Endothelial cell of umbilical vein (primary cell): ENCODE measurements around the gene ALPL. TPM values are rescaled to one million over a fixed set of nuclear protein-coding genes. Genes with fewer than 3 reads are reported as not detected.

ENCODE experiments used
- BruUV-seq: library from RNA; stranded (reverse); fragments of 400-500 nt; replicated peaks from 2 replicates; lab custom pipeline; 2021; lab: Mats Ljungman, UMichigan
- CTCF ChIA-PET: fragments of 300-600, 350-600 bp; sonication (Branson Sonifier 250); formaldehyde crosslinking; loops from one replicate; lab custom pipeline; 2021; ENCODE audit warnings: antibody characterized with exemption, inconsistent platforms; lab: Charles Lee
- POLR2A ChIA-PET: fragments of 300-600, 350-600 bp; sonication (Branson Sonifier 250); formaldehyde crosslinking; loops from one replicate; lab custom pipeline; 2021; ENCODE audit warnings: antibody characterized with exemption, inconsistent platforms; lab: Charles Lee
- DNase-seq: peaks from one replicate; pipeline ENCODE4 v3.0.0-alpha.2; 2011; ENCODE audit warnings: low read depth, low spot score
- FAIRE-seq: peaks from 2 replicates; lab custom pipeline; 2011; peaks lifted over from hg19 to GRCh38; lab: Jason Lieb, UNC
- H2AFZ ChIP-seq: 2 replicates; pipeline ENCODE4 v1.6.0; 2012; ENCODE audit warnings: low read depth, low read length, control low read depth, inconsistent platforms
- H3K27ac ChIP-seq: 2 replicates; pipeline ENCODE4 v1.5.1; 2011; ENCODE audit warnings: low read depth, mild to moderate bottlenecking, control low read depth, low read length, moderate library complexity; ENCODE audit not compliant: insufficient read depth
- H3K27me3 ChIP-seq, 2 experiments: 2 replicates each; pipeline versions ENCODE4 v1.6.0 to v1.6.1; 2011; ENCODE audit warnings: low read length in 2 of 2, mixed read lengths in 1 of 2; ENCODE audit not compliant: control insufficient read depth in 2 of 2, insufficient read depth in 2 of 2
- H3K36me3 ChIP-seq, 2 experiments: 2 replicates in 1 of 2; 3 replicates in 1 of 2; pipeline ENCODE4 v1.5.1; 2011; ENCODE audit warnings: low read length in 2 of 2, mild to moderate bottlenecking in 1 of 2, moderate library complexity in 1 of 2; ENCODE audit not compliant: control insufficient read depth in 2 of 2, insufficient read depth in 2 of 2; ENCODE audit errors: extremely low read depth in 1 of 2
- H3K4me1 ChIP-seq: 3 replicates; pipeline ENCODE4 v1.5.1; 2011; ENCODE audit warnings: mild to moderate bottlenecking, low read length; ENCODE audit not compliant: control insufficient read depth, insufficient read depth; ENCODE audit errors: extremely low read depth
- H3K4me2 ChIP-seq: 2 replicates; pipeline ENCODE4 v1.6.1; 2011; ENCODE audit warnings: low read length, control low read depth, mixed read lengths; ENCODE audit not compliant: insufficient read depth
- H3K4me3 ChIP-seq, 3 experiments: fragments of 200-600 bp in 1 of 3; sonication (generic), shearing (Covaris generic) in 1 of 3; replicated peaks in 1 of 3; 2 replicates each; pipeline ENCODE4 v1.5.1; 2011 to 2016; ENCODE audit warnings: control low read depth in 3 of 3, low read length in 3 of 3, mild to moderate bottlenecking in 2 of 3, inconsistent platforms in 1 of 3, low read depth in 1 of 3, moderate library complexity in 1 of 3; ENCODE audit not compliant: insufficient read depth in 1 of 3
- H3K79me2 ChIP-seq: 2 replicates; pipeline ENCODE4 v1.6.0; 2012; ENCODE audit warnings: low read length, inconsistent platforms; ENCODE audit not compliant: control insufficient read depth, insufficient read depth
- H3K9ac ChIP-seq: replicated peaks from 2 replicates; pipeline ENCODE3; 2011; ENCODE audit warnings: low read length, control low read depth; ENCODE audit not compliant: insufficient read depth; ENCODE audit errors: extremely low read depth
- H3K9me1 ChIP-seq: replicated peaks from 3 replicates; pipeline ENCODE4 v1.6.0; 2011; ENCODE audit warnings: mild to moderate bottlenecking, low read length; ENCODE audit not compliant: control insufficient read depth, insufficient read depth; ENCODE audit errors: extremely low read depth
- H3K9me3 ChIP-seq: replicated peaks from 2 replicates; pipeline ENCODE4 v1.5.1; 2012; ENCODE audit warnings: low read length, inconsistent platforms; ENCODE audit not compliant: control insufficient read depth, insufficient read depth
- H4K20me1 ChIP-seq: replicated peaks from 2 replicates; pipeline ENCODE3; 2011; ENCODE audit warnings: mild to moderate bottlenecking, low read length; ENCODE audit not compliant: control insufficient read depth, insufficient read depth; ENCODE audit errors: extremely low read depth
- CTCF ChIP-seq, 2 donors: IDR thresholded peaks; 1 replicate in 1 of 2; 2 replicates in 1 of 2; pipeline ENCODE4 v1.5.1; 2011; ENCODE audit warnings: low read length in 2 of 2, mild to moderate bottlenecking in 2 of 2, moderate library complexity in 2 of 2, control low read depth in 1 of 2, inconsistent platforms in 1 of 2, low read depth in 1 of 2; ENCODE audit not compliant: insufficient read depth in 1 of 2; ENCODE audit errors: extremely low read depth in 1 of 2
- EZH2 ChIP-seq: IDR thresholded peaks from 2 replicates; pipeline ENCODE4 v1.6.1; 2012; ENCODE audit warnings: borderline replicate concordance, low read depth, mild to moderate bottlenecking, moderate library complexity, low read length, inconsistent platforms; ENCODE audit not compliant: severe bottlenecking
- FOS ChIP-seq: IDR thresholded peaks from 2 replicates; pipeline ENCODE4 v1.6.1; 2011; ENCODE audit warnings: mild to moderate bottlenecking, low read length, moderate library complexity, borderline replicate concordance; ENCODE audit not compliant: insufficient read depth
- GATA2 ChIP-seq: IDR thresholded peaks from 2 replicates; pipeline ENCODE4 v1.7.0; 2011; ENCODE audit warnings: low read depth, mild to moderate bottlenecking, moderate library complexity, mixed read lengths, low read length; ENCODE audit not compliant: insufficient read length, insufficient read depth
- JUN ChIP-seq: IDR thresholded peaks from 2 replicates; pipeline ENCODE4 v1.6.1; 2011; ENCODE audit warnings: borderline replicate concordance, low read depth; ENCODE audit not compliant: insufficient read length, insufficient read depth
- MAX ChIP-seq: IDR thresholded peaks from 2 replicates; pipeline ENCODE4 v1.6.1; 2011; ENCODE audit not compliant: insufficient read depth, insufficient read length
- MYC ChIP-seq: IDR thresholded peaks from one replicate; pipeline ENCODE4 v1.6.1; 2011; ENCODE audit warnings: mild to moderate bottlenecking, low read depth, low read length
- POLR2A ChIP-seq: IDR thresholded peaks from 2 replicates; pipeline ENCODE4 v1.6.1; 2012; ENCODE audit warnings: low read depth, mild to moderate bottlenecking, control low read depth, low read length
- POLR2AphosphoS5 ChIP-seq: IDR thresholded peaks from 2 replicates; pipeline ENCODE4 v1.6.1; 2012; ENCODE audit warnings: low read depth, mild to moderate bottlenecking, control low read depth, low read length, moderate library complexity; ENCODE audit not compliant: insufficient read depth
- dilution Hi-C: fragments of 300-500 bp; cut with MboI; formaldehyde crosslinking; loops from one replicate; pipeline ENCODE4 v1.15.0; 2019; ENCODE audit warnings: low sequenced_read_pairs; ENCODE audit not compliant: extremely low pct_ligation_motif_present
- intact Hi-C: fragments of 100-400 bp; cut with micrococcal nuclease; formaldehyde crosslinking; loops from one replicate; pipeline ENCODE4 v1.10.0; 2022
- polyA plus RNA-seq, 4 experiments: library from polyadenylated mRNA; depleted of rRNA in 3 of 4; stranded (reverse) in 3 of 4; unstranded in 1 of 4; fragments of >200 nt; gene quantifications; 2 replicates each; pipeline versions ENCODE4 v1.2.1 to v1.2.3, GENCODE V29; 2011 to 2012; ENCODE audit warnings: missing spikeins in 1 of 4
- total RNA-seq: library from RNA; stranded (reverse); gene quantifications from 2 replicates; pipeline ENCODE4 v1.2.3, GENCODE V29; 2021

Gene ALPL
- total and polyA plus RNA-seq, 2 donors (not counting 3 experiments of a cell fraction or from before 2014, with no cell fraction given): 0.38 to 0.92 TPM

GRCh38 chr1:21503706-21504377 is 5.4 kb upstream of the ALPL start:
- ChIA-PET POLR2A (no interaction called here), CTCF (no interaction called here)
- TF ChIP-seq POLR2AphosphoS5 (no peak), GATA2 (no peak), FOS (no peak), MYC (no peak), JUN (no peak)
- Histone ChIP-seq H3K4me2 (no peak overlapping the region), H4K20me1 (no peaks in the 10 kb centered on the region), H3K4me3 (no peak overlapping the region), H2AFZ (no peak overlapping the region), H3K9me3 (no peaks in the 10 kb centered on the region), H3K79me2 (no peaks in the 10 kb centered on the region), H3K9ac (no peak overlapping the region), H3K36me3 (no peaks in the 10 kb centered on the region), H3K27ac (no peak overlapping the region), H3K9me1 (no peaks in the 10 kb centered on the region), H3K27me3 (peaks cover 16 to 22% of the 10 kb centered on the region in 2 experiments), H3K4me1 (peaks cover 2% of the 10 kb centered on the region)
- intact Hi-C loops: no loop called here
- dilution Hi-C loops: no loop called here
- DNase-seq: no peak
- FAIRE-seq: peak; percentile 26
- BruUV-seq: no TSS peak

- POLR2A ChIA-PET: interaction anchor here (0.5 to 0.6 kb wide), 2 partner anchors 141 to 171 kb away, joined by 3 read pairs; no protein-coding TSS in a partner anchor
- dilution Hi-C loops: no loop called here
- CTCF ChIA-PET: interaction anchor here (1.0 to 3.1 kb wide), 4 partner anchors 9 to 137 kb away, joined by 3 to 11 read pairs (median 6); no protein-coding TSS in a partner anchor
- Histone ChIP-seq H3K9me3 (no peaks in the 10 kb centered on the region), H3K9ac (no peak overlapping the region), H3K4me2 (no peak overlapping the region), H3K36me3 (no peaks in the 10 kb centered on the region), H3K27ac (no peak overlapping the region), H3K4me3 (no peak overlapping the region), H4K20me1 (no peaks in the 10 kb centered on the region), H2AFZ (no peak overlapping the region), H3K79me2 (no peaks in the 10 kb centered on the region), H3K4me1 (peaks cover 3% of the 10 kb centered on the region), H3K27me3 (peaks cover 44% of the 10 kb centered on the region in 2 experiments), H3K9me1 (no peaks in the 10 kb centered on the region)
- no TSS peak for BruUV-seq
- TF ChIP-seq POLR2A (no peak), MYC (no peak), FOS (no peak), CTCF (IDR thresholded peaks at IDR 0.05; ENCODE audit: extremely low read depth in 1 of 2, insufficient read depth in 1 of 2, low read depth in 1 of 2, low read length in 2 of 2) (no peak), EZH2 (no peak), GATA2 (no peak), POLR2AphosphoS5 (no peak), MAX (no peak), JUN (no peak)
- FAIRE-seq (no peak), DNase-seq (no peak)
- intact Hi-C loops: no loop called here
Measured at GRCh38 chr1:21506804-21507203, 2.4 kb upstream of the ALPL start.
